A549 (cell line): ENCODE results near the gene BMX.

ENCODE experiments used
- EHF ChIP-seq: fragments of 250-450 bp; sonication (Bioruptor Pico); IDR thresholded peaks from 2 replicates; pipeline ENCODE4 v1.5.0; 2020; ENCODE audit warnings: mild to moderate bottlenecking
- HOXA7 ChIP-seq: fragments of 250-450 bp; sonication (Bioruptor Pico); IDR thresholded peaks from 2 replicates; pipeline ENCODE4 v1.5.0; 2020; ENCODE audit warnings: mild to moderate bottlenecking, moderate library complexity
- MAFK ChIP-seq: fragments of 450-650 bp; IDR thresholded peaks from 2 replicates; pipeline ENCODE4 v1.6.1; 2014; ENCODE audit not compliant: partially characterized antibody
- POLR2A ChIP-seq: IDR thresholded peaks from 2 replicates; pipeline ENCODE4 v1.6.1; 2012; ENCODE audit warnings: mild to moderate bottlenecking, low read length
- RFX5 ChIP-seq: fragments of 450-650 bp; IDR thresholded peaks from 2 replicates; pipeline ENCODE4 v1.7.1; 2014; ENCODE audit warnings: antibody characterized with exemption, mild to moderate bottlenecking, moderate library complexity
- TF ChIP-seq, protein P1 (sequence below): fragments of >200 bp; sonication (Bioruptor Twin); formaldehyde crosslinking; IDR thresholded peaks from 3 replicates; pipeline ENCODE4 v1.5.1; 2016
- TF ChIP-seq, protein P2 (sequence below): fragments of 200-600 bp; sonication (generic); IDR thresholded peaks from 2 replicates; pipeline ENCODE4 v1.6.1; 2016; ENCODE audit warnings: antibody characterized with exemption, mild to moderate bottlenecking, moderate library complexity
- TF ChIP-seq, protein P3 (sequence below): fragments of 450-650 bp; IDR thresholded peaks from 2 replicates; pipeline ENCODE4 v1.6.1; 2014; ENCODE audit warnings: antibody characterized with exemption

DNA sequence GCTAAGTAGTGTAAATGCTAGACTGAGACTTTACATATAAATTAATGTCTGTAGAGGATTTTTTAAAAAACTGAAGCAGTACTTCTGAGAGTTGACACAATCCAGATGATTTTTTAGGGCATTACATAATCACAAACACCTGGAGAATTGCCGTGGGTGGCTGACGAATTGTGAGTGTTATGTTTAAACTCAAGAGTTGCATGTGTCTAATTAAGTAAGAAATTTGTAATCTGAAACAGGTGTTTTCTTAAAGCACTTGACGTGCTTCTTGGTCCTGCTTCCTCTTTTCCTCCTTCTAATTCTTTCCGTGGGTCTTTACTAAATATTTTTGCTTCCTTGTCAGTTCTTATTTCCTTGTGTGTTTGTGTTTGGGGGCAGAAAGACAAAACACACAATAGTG, 35.3 kb upstream of the BMX start:
- TF ChIP-seq EHF (CRISPR knock-in tag) (no peak), POLR2A (no peak), HOXA7 (no peak), RFX5 (no peak), MAFK (no peak)
- TF ChIP-seq, protein P1, sequence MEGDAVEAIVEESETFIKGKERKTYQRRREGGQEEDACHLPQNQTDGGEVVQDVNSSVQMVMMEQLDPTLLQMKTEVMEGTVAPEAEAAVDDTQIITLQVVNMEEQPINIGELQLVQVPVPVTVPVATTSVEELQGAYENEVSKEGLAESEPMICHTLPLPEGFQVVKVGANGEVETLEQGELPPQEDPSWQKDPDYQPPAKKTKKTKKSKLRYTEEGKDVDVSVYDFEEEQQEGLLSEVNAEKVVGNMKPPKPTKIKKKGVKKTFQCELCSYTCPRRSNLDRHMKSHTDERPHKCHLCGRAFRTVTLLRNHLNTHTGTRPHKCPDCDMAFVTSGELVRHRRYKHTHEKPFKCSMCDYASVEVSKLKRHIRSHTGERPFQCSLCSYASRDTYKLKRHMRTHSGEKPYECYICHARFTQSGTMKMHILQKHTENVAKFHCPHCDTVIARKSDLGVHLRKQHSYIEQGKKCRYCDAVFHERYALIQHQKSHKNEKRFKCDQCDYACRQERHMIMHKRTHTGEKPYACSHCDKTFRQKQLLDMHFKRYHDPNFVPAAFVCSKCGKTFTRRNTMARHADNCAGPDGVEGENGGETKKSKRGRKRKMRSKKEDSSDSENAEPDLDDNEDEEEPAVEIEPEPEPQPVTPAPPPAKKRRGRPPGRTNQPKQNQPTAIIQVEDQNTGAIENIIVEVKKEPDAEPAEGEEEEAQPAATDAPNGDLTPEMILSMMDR = no peak
- TF ChIP-seq, protein P2, sequence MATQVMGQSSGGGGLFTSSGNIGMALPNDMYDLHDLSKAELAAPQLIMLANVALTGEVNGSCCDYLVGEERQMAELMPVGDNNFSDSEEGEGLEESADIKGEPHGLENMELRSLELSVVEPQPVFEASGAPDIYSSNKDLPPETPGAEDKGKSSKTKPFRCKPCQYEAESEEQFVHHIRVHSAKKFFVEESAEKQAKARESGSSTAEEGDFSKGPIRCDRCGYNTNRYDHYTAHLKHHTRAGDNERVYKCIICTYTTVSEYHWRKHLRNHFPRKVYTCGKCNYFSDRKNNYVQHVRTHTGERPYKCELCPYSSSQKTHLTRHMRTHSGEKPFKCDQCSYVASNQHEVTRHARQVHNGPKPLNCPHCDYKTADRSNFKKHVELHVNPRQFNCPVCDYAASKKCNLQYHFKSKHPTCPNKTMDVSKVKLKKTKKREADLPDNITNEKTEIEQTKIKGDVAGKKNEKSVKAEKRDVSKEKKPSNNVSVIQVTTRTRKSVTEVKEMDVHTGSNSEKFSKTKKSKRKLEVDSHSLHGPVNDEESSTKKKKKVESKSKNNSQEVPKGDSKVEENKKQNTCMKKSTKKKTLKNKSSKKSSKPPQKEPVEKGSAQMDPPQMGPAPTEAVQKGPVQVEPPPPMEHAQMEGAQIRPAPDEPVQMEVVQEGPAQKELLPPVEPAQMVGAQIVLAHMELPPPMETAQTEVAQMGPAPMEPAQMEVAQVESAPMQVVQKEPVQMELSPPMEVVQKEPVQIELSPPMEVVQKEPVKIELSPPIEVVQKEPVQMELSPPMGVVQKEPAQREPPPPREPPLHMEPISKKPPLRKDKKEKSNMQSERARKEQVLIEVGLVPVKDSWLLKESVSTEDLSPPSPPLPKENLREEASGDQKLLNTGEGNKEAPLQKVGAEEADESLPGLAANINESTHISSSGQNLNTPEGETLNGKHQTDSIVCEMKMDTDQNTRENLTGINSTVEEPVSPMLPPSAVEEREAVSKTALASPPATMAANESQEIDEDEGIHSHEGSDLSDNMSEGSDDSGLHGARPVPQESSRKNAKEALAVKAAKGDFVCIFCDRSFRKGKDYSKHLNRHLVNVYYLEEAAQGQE = no peak
- TF ChIP-seq, protein P3, sequence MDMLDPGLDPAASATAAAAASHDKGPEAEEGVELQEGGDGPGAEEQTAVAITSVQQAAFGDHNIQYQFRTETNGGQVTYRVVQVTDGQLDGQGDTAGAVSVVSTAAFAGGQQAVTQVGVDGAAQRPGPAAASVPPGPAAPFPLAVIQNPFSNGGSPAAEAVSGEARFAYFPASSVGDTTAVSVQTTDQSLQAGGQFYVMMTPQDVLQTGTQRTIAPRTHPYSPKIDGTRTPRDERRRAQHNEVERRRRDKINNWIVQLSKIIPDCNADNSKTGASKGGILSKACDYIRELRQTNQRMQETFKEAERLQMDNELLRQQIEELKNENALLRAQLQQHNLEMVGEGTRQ = no peak
